HG03066 (cell line): ENCODE results near the gene TMEM109.

Source experiments
- ATAC-seq: cut with Tn5 transposase; IDR thresholded peaks from one replicate; pipeline ENCODE4 v1.9.1; 2021; ENCODE audit warnings: low read depth; ENCODE audit not compliant: unreplicated experiment

TMEM109 gene

GRCh38 chr11:60960405-60960804 is 46.4 kb downstream of the TMEM109 start:
- ATAC-seq: no peak

DNA sequence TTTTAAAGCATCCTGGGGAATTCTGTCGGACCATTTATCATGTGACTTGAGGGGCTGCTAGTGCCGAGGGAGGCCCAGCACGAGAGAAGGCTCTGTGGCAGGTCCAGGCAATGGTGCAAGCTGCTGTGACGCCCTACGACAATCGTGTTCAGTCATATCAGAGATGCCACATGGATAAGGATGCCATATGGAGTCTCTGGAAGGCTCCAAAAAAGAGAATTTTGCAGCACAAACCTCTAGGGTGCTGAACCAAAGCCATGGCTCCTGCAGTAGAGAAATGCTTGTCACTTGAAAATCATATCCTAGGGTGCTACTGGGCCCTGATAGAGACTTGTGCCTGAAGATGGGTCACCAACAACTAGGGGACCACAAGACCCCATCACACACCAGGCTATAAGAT is 50.8 kb downstream of the TMEM109 start:
- no peak for ATAC-seq

DNA sequence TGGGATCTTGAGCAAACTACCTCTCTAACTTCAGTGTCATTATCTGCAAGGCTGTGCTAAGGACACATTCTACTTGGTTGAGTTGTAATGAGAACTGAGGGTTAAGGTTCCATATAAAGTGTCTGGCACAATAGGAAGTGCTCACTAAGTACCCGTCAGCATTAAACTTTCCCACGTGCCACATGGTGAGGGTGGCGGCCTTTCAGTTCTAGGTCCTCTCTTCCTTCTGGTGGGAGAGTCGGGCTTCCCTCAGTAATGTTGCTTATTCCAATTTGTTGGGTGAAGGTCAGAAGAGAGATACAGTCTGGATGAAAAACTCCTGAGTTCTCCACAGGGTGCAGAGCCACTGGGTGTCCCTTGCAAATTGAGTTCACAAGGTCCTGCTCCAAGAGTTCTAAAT is 52.9 kb downstream of the TMEM109 start:
- no peak for ATAC-seq

DNA sequence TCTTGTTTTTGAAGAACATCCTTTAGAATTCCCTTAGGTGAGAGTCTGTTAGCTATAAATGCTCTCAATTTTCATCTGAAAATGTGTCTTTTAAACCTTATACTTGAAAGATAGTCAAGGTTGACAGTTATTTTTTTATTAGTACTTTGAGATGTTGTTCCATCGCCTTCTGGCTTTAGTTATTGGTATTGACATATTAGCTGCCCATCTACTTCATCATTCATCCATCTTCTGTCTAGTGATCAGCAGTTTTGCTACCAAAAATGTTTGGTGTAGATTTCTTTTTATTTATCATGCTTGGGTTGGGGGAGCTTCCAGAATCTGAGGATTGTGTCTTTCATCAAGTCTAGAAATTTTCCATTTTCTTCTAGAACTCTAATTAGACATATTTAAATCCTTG is 54.3 kb downstream of the TMEM109 start:
- ATAC-seq: no peak

DNA sequence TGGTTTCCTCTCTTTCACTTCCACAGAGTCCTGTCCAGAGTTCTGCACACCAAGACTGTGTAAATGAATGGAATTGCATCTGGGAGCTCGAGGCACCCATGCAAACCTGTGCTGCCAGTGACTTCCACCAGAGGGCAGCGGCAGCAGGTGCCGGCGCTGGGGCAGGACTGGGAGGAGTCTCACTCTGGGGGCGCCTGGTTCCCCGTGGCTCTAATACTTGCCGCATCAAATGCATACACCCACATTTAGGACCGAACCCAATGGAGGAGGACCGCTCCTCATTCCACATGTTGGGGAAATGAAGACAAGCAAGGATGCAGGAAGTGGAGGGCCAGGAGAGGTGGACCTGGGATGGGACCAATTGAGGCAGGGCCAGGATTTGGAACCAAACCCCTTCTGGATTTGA is 56.4 kb downstream of the TMEM109 start:
- no peak for ATAC-seq

DNA sequence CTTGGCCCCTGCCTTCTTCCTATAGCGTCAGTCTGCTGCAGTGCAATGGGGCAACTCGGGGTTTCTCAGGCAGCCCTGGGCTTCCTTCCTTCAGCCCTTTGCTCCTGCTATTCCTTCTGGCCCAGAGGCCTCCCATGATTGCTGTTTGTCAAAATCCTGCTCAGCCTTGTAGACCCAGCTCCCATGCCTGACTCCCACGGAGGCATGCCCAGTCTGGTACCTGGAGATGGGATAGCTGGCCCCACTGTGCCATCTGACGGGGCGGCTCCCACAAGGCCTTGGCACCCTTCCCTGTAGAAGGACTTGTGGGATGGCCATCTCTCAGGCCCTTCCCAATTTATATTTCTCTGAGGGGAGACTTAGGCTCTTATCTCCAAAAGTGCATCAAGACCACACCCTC is 56.9 kb downstream of the TMEM109 start:
- no peak for ATAC-seq

- ATAC-seq: no peak
Measured at GRCh38 chr11:60971520-60971919, 57.6 kb downstream of the TMEM109 start, which contains the start of gene CD6. TSS of gene CD6 (plus strand) at chr11:60971680. CDS start at chr11:60971866, 186 bp downstream.

DNA sequence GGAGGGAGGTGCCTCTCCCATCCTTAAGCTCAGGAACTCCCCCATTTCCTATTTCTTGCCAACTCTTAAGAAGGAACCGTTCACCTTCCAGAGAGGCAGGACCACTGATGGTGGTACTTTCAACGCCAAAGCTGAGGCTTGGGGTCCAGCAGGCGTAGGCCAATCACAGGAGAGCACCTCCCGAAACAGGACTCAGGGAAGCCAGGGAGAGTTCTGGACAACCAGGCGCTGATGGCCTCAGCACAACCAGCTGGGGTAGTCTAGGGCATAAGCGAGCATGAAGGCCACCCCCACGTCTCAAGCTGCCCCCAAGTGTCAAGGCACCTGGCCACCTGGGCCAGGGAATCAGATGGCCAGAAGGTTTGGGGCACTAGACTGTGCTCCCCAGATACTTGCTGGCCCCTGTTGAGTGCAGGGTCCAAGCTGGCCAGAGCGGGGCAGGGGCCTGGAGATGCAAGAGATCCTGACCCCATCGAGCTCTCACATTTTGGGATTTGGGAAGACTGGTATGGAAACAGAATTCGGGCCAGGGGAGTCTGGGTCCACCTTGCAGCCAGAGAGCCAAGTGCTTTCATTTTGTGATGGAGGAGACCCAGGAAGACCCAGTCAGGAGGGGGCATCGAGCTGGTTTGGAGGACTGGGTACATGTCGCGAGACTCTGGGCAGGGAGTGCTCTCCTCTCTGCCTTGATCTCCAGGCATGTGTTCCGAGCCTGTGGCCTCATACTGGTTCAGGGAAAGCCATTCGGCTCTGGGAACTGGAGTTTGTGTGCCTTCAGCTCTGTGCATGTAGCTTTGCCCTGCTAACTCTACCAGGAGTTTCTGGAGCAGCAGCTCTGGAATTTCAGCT is 58.4 kb downstream of the TMEM109 start:
- ATAC-seq: no peak
